B cell (primary cell): ENCODE data around the gene SLCO3A1. TPM values are rescaled to one million over a fixed set of nuclear protein-coding genes. Genes with fewer than 3 reads are reported as not detected.

Source experiments
- ATAC-seq: fragments of 200-7000 bp; cut with Tn5 transposase; one replicate; pipeline ENCODE4 v1.10.0; 2021; ENCODE audit warnings: low read depth, mild to moderate bottlenecking, moderate number of reproducible peaks, moderate library complexity
- CTCF ChIA-PET: fragments of 350-600 bp; sonication (Branson Sonifier 250); formaldehyde crosslinking; loops from one replicate; lab custom pipeline; 2021; ENCODE audit warnings: antibody characterized with exemption, inconsistent platforms; lab: Charles Lee
- POLR2A ChIA-PET: fragments of 350-600 bp; sonication (Branson Sonifier 250); formaldehyde crosslinking; loops from one replicate; lab custom pipeline; 2021; ENCODE audit warnings: antibody characterized with exemption; lab: Charles Lee
- DNase-seq: peaks from one replicate; pipeline ENCODE4 v3.0.0; 2013
- H2AFZ ChIP-seq: 2 replicates; pipeline ENCODE4 v1.6.1; 2012; ENCODE audit warnings: mild to moderate bottlenecking, low read depth, low read length; ENCODE audit not compliant: insufficient read depth, poor library complexity, severe bottlenecking
- H3K27ac ChIP-seq, 2 donors: 1 replicate in 1 of 2; 2 replicates in 1 of 2; pipeline ENCODE4 v1.5.1; 2012 to 2013; ENCODE audit warnings: low read length in 2 of 2, mild to moderate bottlenecking in 2 of 2, moderate library complexity in 1 of 2
- H3K27me3 ChIP-seq, 4 experiments: fragments of 200-600 bp in 1 of 4; sonication (generic) in 1 of 4; replicated peaks in 1 of 4; 1 replicate in 2 of 4; 2 replicates in 2 of 4; pipeline versions ENCODE4 v1.6.1 to v1.7.0; 2013 to 2016; ENCODE audit warnings: low read length in 3 of 4, mild to moderate bottlenecking in 2 of 4, mixed read lengths in 1 of 4, moderate library complexity in 1 of 4; ENCODE audit not compliant: insufficient read depth in 4 of 4, control insufficient read depth in 3 of 4; ENCODE audit errors: control extremely low read depth in 1 of 4
- H3K36me3 ChIP-seq, 2 experiments: replicated peaks in 1 of 2; 1 replicate in 1 of 2; 2 replicates in 1 of 2; pipeline versions ENCODE4 v1.6.1 to v1.7.1; 2013; ENCODE audit warnings: low read length in 1 of 2; ENCODE audit not compliant: insufficient read depth in 2 of 2, control insufficient read depth in 1 of 2; ENCODE audit errors: control extremely low read depth in 1 of 2, extremely low read depth in 1 of 2
- H3K4me1 ChIP-seq, 2 donors: fragments of 200-600 bp in 1 of 2; sonication (generic) in 1 of 2; 1 replicate in 1 of 2; 2 replicates in 1 of 2; pipeline versions ENCODE4 v1.5.1 to v1.6.1; 2013 to 2017; ENCODE audit warnings: low read length in 2 of 2; ENCODE audit not compliant: control insufficient read depth in 2 of 2, insufficient read depth in 2 of 2
- H3K4me2 ChIP-seq: replicated peaks from 2 replicates; pipeline ENCODE3; 2012; ENCODE audit warnings: mild to moderate bottlenecking, low read depth, low read length; ENCODE audit not compliant: poor library complexity, severe bottlenecking
- H3K4me3 ChIP-seq, 5 experiments: fragments of 200-600 bp in 1 of 5; sonication (generic) in 1 of 5; 1 replicate in 3 of 5; 2 replicates in 2 of 5; pipeline versions ENCODE4 v1.5.1 to v1.7.0; 2011 to 2016; ENCODE audit warnings: low read length in 4 of 5, mild to moderate bottlenecking in 4 of 5, low read depth in 2 of 5, control low read depth in 1 of 5, moderate library complexity in 1 of 5; ENCODE audit not compliant: insufficient read depth in 1 of 5; ENCODE audit errors: control extremely low read depth in 1 of 5, extremely low read depth in 1 of 5
- H3K79me2 ChIP-seq: fragments of 200-600 bp; sonication (generic); one replicate; pipeline ENCODE4 v1.6.0; 2016; ENCODE audit warnings: low read length; ENCODE audit not compliant: control insufficient read depth, insufficient read depth
- H3K9ac ChIP-seq: fragments of 200-600 bp; sonication (generic); 2 replicates; pipeline ENCODE4 v1.6.1; 2017; ENCODE audit warnings: mild to moderate bottlenecking, low read length, moderate library complexity
- H3K9me3 ChIP-seq, 3 donors: one replicate each; pipeline versions ENCODE4 v1.6.1 to v1.7.1; 2013; ENCODE audit warnings: low read length in 2 of 3; ENCODE audit not compliant: control insufficient read depth in 2 of 3, insufficient read depth in 1 of 3; ENCODE audit errors: control extremely low read depth in 1 of 3
- H4K20me1 ChIP-seq: 2 replicates; pipeline ENCODE4 v1.6.0; 2012; ENCODE audit warnings: mild to moderate bottlenecking, low read length; ENCODE audit not compliant: insufficient read depth, control insufficient read depth, poor library complexity, severe bottlenecking
- H3K27ac Mint-ChIP-seq: one replicate; pipeline ENCODE4 v1.8.0; 2021; ENCODE audit warnings: mixed read lengths
- H3K27me3 Mint-ChIP-seq: one replicate; pipeline ENCODE4 v1.8.0; 2021; ENCODE audit warnings: mixed read lengths
- H3K4me1 Mint-ChIP-seq: one replicate; pipeline ENCODE4 v1.8.0; 2021; ENCODE audit warnings: mixed read lengths
- H3K4me3 Mint-ChIP-seq: one replicate; pipeline ENCODE4 v1.8.0; 2021; ENCODE audit warnings: mixed read lengths
- H3K9me3 Mint-ChIP-seq: one replicate; pipeline ENCODE4 v1.8.0; 2022; ENCODE audit warnings: mixed read lengths; ENCODE audit not compliant: insufficient read depth
- EZH2 ChIP-seq: IDR thresholded peaks from 2 replicates; pipeline ENCODE4 v1.6.1; 2012; ENCODE audit warnings: borderline replicate concordance, low read depth, mild to moderate bottlenecking, moderate library complexity, low read length; ENCODE audit not compliant: insufficient read depth, poor library complexity, severe bottlenecking
- whole genome bisulfite sequencing: methylation state at CpG from one replicate; pipeline ENCODE4 v1.1.5; 2013; ENCODE audit warnings: missing lambda C conversion rate; ENCODE audit not compliant: insufficient coverage; 5-methylcytosine and 5-hydroxymethylcytosine counted together
- intact Hi-C: fragments of 100-400 bp; cut with micrococcal nuclease; formaldehyde crosslinking; loops from one replicate; pipeline ENCODE4 v1.10.0; 2022
- polyA minus RNA-seq: library from RNA; depleted of rRNA, polyadenylated mRNA; stranded (reverse); fragments of >200 nt; gene quantifications from 2 replicates; pipeline ENCODE4 v1.2.3, GENCODE V29; 2012
- polyA plus RNA-seq: library from polyadenylated mRNA; depleted of rRNA; stranded (reverse); fragments of >200 nt; gene quantifications from 2 replicates; pipeline ENCODE4 v1.2.3, GENCODE V29; 2012
- total RNA-seq, 2 donors: library from RNA; stranded (reverse); fragments of 120-200 nt in 1 of 2; gene quantifications; 1 replicate in 1 of 2; 2 replicates in 1 of 2; pipeline versions ENCODE4 v1.2.3 to v1.2.4, GENCODE V29; 2013 to 2022
- TF ChIP-seq, protein P1 (sequence below): fragments of 200-600 bp; IDR thresholded peaks from one replicate; pipeline ENCODE4 v1.8.0; 2022; ENCODE audit warnings: antibody characterized with exemption, mild to moderate bottlenecking

SLCO3A1 gene
- 0.99 and 1.00 TPM in 2 replicates for total RNA-seq
- 0.49 TPM for total RNA-seq (2013)
- 1.4 and 2.3 TPM in 2 replicates for polyA plus RNA-seq
- 2.2 and 5.1 TPM in 2 replicates for polyA minus RNA-seq

DNA sequence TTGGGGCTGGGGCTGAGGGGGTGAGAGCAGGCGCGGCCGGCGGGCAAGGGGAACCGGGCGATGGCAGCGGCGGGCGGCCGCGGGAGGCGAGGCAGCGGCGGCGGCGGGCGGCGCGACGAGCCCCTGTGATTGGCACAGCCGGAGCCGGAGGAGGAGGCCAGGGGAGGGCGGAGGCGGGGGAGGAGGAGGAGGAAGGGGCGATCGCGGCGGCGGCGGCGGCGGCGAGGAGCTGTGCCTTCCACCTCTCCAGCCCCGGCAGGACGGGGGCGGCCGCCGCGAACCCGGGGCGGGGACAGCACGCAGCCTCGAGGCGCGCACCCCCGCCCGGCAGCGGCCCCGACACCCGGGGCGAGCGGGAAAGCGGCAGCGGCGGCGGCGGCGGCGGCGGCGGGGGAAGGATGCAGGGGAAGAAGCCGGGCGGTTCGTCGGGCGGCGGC, at the start of gene SLCO3A1:
Gene SLCO3A1, plus strand, starts transcription at position 198 of the 437 bp plus-strand sequence.
- H3K27me3 ChIP-seq, result peaks cover 0 to 59% (median 40%) of the 10 kb centered on the region in 4 experiments
- under 1% methylated on average over 63 of the region's 67 CpGs for WGBS
- no peaks in the 10 kb centered on the region for H4K20me1 ChIP-seq
- TF ChIP-seq, protein P1, sequence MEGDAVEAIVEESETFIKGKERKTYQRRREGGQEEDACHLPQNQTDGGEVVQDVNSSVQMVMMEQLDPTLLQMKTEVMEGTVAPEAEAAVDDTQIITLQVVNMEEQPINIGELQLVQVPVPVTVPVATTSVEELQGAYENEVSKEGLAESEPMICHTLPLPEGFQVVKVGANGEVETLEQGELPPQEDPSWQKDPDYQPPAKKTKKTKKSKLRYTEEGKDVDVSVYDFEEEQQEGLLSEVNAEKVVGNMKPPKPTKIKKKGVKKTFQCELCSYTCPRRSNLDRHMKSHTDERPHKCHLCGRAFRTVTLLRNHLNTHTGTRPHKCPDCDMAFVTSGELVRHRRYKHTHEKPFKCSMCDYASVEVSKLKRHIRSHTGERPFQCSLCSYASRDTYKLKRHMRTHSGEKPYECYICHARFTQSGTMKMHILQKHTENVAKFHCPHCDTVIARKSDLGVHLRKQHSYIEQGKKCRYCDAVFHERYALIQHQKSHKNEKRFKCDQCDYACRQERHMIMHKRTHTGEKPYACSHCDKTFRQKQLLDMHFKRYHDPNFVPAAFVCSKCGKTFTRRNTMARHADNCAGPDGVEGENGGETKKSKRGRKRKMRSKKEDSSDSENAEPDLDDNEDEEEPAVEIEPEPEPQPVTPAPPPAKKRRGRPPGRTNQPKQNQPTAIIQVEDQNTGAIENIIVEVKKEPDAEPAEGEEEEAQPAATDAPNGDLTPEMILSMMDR, result no peak
- TF ChIP-seq EZH2, result no peak
- H3K4me2 ChIP-seq, result peak within 1 kb of the TSS; percentile 74
- ATAC-seq, result peak; percentile 22
- ChIA-PET CTCF (no interaction called here), POLR2A (no interaction called here)
- Mint-ChIP-seq H3K4me1 (peaks cover 42% of the 10 kb centered on the region), H3K9me3 (no peaks in the 10 kb centered on the region), H3K27ac (no peak within 1 kb of the TSS), H3K27me3 (peaks cover 47% of the 10 kb centered on the region), H3K4me3 (peak within 1 kb of the TSS; percentile 73)
- peaks cover 0 to 19% (median 0%) of the 10 kb centered on the region in 3 donors for H3K9me3 ChIP-seq
- H3K4me3 ChIP-seq, result peak within 1 kb of the TSS in 4 of 5 experiments; percentile 18 to 48 (median 28)
- H3K9ac ChIP-seq, result no peak within 1 kb of the TSS
- H3K27ac ChIP-seq, result no peak within 1 kb of the TSS
- H2AFZ ChIP-seq, result peak within 1 kb of the TSS; percentile 28
- no peaks in the 10 kb centered on the region for H3K36me3 ChIP-seq
- H3K4me1 ChIP-seq, result peaks cover 32 to 43% of the 10 kb centered on the region in 2 donors
- intact Hi-C loops, result no loop called here
- peak; percentile 51 for DNase-seq
- no peaks in the 10 kb centered on the region for H3K79me2 ChIP-seq

DNA sequence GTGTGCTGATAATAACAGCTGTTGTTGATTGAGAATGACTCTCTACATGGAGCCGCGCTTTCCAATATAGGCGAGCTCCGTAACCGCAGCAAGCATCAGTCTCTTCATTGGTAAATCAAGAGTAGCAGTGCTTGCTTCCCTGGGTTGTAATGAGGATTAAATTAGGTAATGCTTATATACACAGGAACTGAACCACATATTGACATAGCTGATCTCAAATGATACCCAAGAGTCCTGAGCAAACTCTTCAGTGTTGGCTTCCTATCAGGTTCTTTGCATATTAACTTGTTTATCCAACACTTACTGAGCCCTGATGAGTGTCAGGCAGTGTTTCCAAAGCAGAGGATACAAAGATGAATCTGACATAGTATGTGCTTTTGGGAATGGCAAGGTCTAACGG, 46.4 kb upstream of the SLCO3A1 start:
- CTCF ChIA-PET, result no interaction called here
- H3K9me3 ChIP-seq, result peaks cover 0 to 5% (median 0%) of the 10 kb centered on the region in 3 donors
- H3K4me3 Mint-ChIP-seq, result no peak overlapping the region
- no peaks in the 10 kb centered on the region for H4K20me1 ChIP-seq
- H3K79me2 ChIP-seq, result no peaks in the 10 kb centered on the region
- no peaks in the 10 kb centered on the region for H3K4me1 ChIP-seq
- H3K27ac Mint-ChIP-seq, result no peak overlapping the region
- TF ChIP-seq EZH2, result no peak
- TF ChIP-seq, protein P1, result no peak
- DNase-seq (no peak), ATAC-seq (no peak)
- no peaks in the 10 kb centered on the region for H3K4me1 Mint-ChIP-seq
- H3K27me3 ChIP-seq, result peaks cover 0 to 2% (median 0%) of the 10 kb centered on the region in 4 experiments
- H3K4me2 ChIP-seq, result no peak overlapping the region
- no peak overlapping the region for H3K27ac ChIP-seq
- H2AFZ ChIP-seq, result no peak overlapping the region
- H3K4me3 ChIP-seq, result no peak overlapping the region
- intact Hi-C loops, result no loop called here
- 100% methylated on average over 1 of the region's 6 CpGs for WGBS
- H3K9me3 Mint-ChIP-seq, result no peaks in the 10 kb centered on the region
- H3K9ac ChIP-seq, result no peak overlapping the region
- H3K36me3 ChIP-seq, result no peaks in the 10 kb centered on the region
- H3K27me3 Mint-ChIP-seq, result peaks cover 4% of the 10 kb centered on the region
- POLR2A ChIA-PET, result no interaction called here
